Thymus (tissue), 11 donors: ENCODE measurements around the gene WDR35. TPM values are rescaled to one million over a fixed set of nuclear protein-coding genes. Genes with fewer than 3 reads are reported as not detected.
A peak's percentile ranks its signal among the peaks of the same experiment; 100 is the strongest.

Experiments
- DNase-seq, 9 donors: peaks; one replicate each; pipeline ENCODE4 v3.0.0-alpha.2; 2013; ENCODE audit warnings: low spot score in 9 of 9, low read depth in 6 of 9, missing footprints in 1 of 9
- H3K27ac ChIP-seq, 2 donors: one replicate each; pipeline ENCODE4 v1.5.1; 2013; ENCODE audit warnings: control low read depth in 1 of 2, low read depth in 1 of 2, low read length in 1 of 2, mild to moderate bottlenecking in 1 of 2, moderate library complexity in 1 of 2
- H3K27me3 ChIP-seq, 2 donors: one replicate each; pipeline ENCODE4 v1.5.1; 2013; ENCODE audit warnings: low read length in 1 of 2; ENCODE audit not compliant: control insufficient read depth in 2 of 2, insufficient read depth in 1 of 2
- H3K36me3 ChIP-seq, 2 donors: one replicate each; pipeline ENCODE4 v1.5.1; 2013; ENCODE audit warnings: low read length in 1 of 2, mild to moderate bottlenecking in 1 of 2, moderate library complexity in 1 of 2; ENCODE audit not compliant: control insufficient read depth in 2 of 2, insufficient read depth in 2 of 2
- H3K4me1 ChIP-seq, 2 donors: one replicate each; pipeline ENCODE4 v1.5.1; 2013; ENCODE audit warnings: low read length in 2 of 2; ENCODE audit not compliant: control insufficient read depth in 2 of 2, insufficient read depth in 2 of 2
- H3K4me3 ChIP-seq, 2 donors: one replicate each; pipeline ENCODE4 v1.5.1; 2013; ENCODE audit warnings: low read length in 2 of 2, control low read depth in 1 of 2, mild to moderate bottlenecking in 1 of 2
- H3K9me3 ChIP-seq, 2 donors: one replicate each; pipeline ENCODE4 v1.5.1; 2013; ENCODE audit warnings: low read length in 1 of 2, mild to moderate bottlenecking in 1 of 2; ENCODE audit not compliant: control insufficient read depth in 2 of 2, insufficient read depth in 1 of 2
- WGBS: extraction: QIAGEN DNeasy Blood & Tissue Kit; methylation state at CpG from one replicate; pipeline ENCODE4 v1.1.7; 2013; 5-methylcytosine and 5-hydroxymethylcytosine counted together
- polyA plus RNA-seq: library from polyadenylated mRNA; stranded (reverse); fragments of 200-250 nt; gene quantifications from one replicate; pipeline ENCODE4 v1.2.3, GENCODE V29; 2013
- total RNA-seq: library from RNA; stranded (reverse); fragments of 120-200 nt; gene quantifications from one replicate; pipeline ENCODE4 v1.2.4, GENCODE V29; 2013
- donor health status: healthy.

Gene WDR35
- total and polyA plus RNA-seq, 2 donors, result 6.9 to 8.4 TPM

GRCh38 chr2:19864381-19864780 lies 125.5 kb downstream of the WDR35 start:
- H3K4me3 ChIP-seq, result no peak overlapping the region
- peaks cover 1 to 26% of the 10 kb centered on the region in 2 donors for H3K4me1 ChIP-seq
- H3K36me3 ChIP-seq, result no peaks in the 10 kb centered on the region
- no peaks in the 10 kb centered on the region for H3K9me3 ChIP-seq
- DNase-seq, result peak in 7 of 9 donors; percentile 21 to 75 (median 38)
- WGBS, result 67% methylated on average over 11 of the region's 11 CpGs
- no peak overlapping the region for H3K27ac ChIP-seq
- H3K27me3 ChIP-seq, result peaks cover 0 to 13% of the 10 kb centered on the region in 2 donors

- Histone ChIP-seq H3K36me3 (no peaks in the 10 kb centered on the region), H3K27me3 (peaks cover 0 to 8% of the 10 kb centered on the region in 2 donors), H3K4me1 (peaks cover 0 to 19% of the 10 kb centered on the region in 2 donors), H3K27ac (no peak overlapping the region), H3K4me3 (no peak overlapping the region), H3K9me3 (no peaks in the 10 kb centered on the region)
- peak in 5 of 9 donors; percentile 26 to 63 (median 51) for DNase-seq
- 29% methylated on average over 33 of the region's 33 CpGs for WGBS
These were observed 126.4 kb downstream of the WDR35 start for GRCh38 chr2:19863303-19864041.

- Histone ChIP-seq H3K4me1 (peaks cover 0 to 18% of the 10 kb centered on the region in 2 donors), H3K27me3 (peaks cover 0 to 13% of the 10 kb centered on the region in 2 donors), H3K9me3 (no peaks in the 10 kb centered on the region), H3K4me3 (no peak overlapping the region), H3K36me3 (no peaks in the 10 kb centered on the region), H3K27ac (no peak overlapping the region)
- DNase-seq, result no peak
- whole genome bisulfite sequencing, result 74% methylated on average over 1 of the region's 1 CpG
These were observed 128.1 kb downstream of the WDR35 start for GRCh38 chr2:19861813-19862212.

Other genes starting within 250 kb of the WDR35 start
- 26.0 TPM for gene TTC32, start 88.1 kb downstream of the WDR35 start, total RNA-seq
- 93.2 TPM for gene TTC32, start 88.1 kb downstream of the WDR35 start, polyA plus RNA-seq
- 0.05 TPM for gene MATN3, start 22.6 kb upstream of the WDR35 start, total RNA-seq
- gene MATN3, start 22.6 kb upstream of the WDR35 start, polyA plus RNA-seq, result 0.91 TPM
- gene LAPTM4A, start 61.5 kb upstream of the WDR35 start, total RNA-seq, result 47.6 TPM
- 168 TPM for gene LAPTM4A, start 61.5 kb upstream of the WDR35 start, polyA plus RNA-seq
- 6.8 TPM for gene SDC1, start 235.0 kb upstream of the WDR35 start, total RNA-seq
- 18.9 TPM for gene SDC1, start 235.0 kb upstream of the WDR35 start, polyA plus RNA-seq